ENCODE measurements around the gene PTGES3L. TPM values are rescaled to one million over a fixed set of nuclear protein-coding genes. Genes with fewer than 3 reads are reported as not detected.
A peak's percentile ranks its signal among the peaks of the same experiment; 100 is the strongest.

Gene PTGES3L
- total and polyA plus RNA-seq, 2 of the 13 experiments (the other 11 are each of a cell fraction or from before 2014, with no cell fraction given): 1.2 to 2.9 TPM

- TF ChIP-seq SRY (CRISPR knock-in tag; IDR thresholded peaks at IDR 0.05) (no peak), PAF1 (CRISPR knock-in tag; IDR thresholded peaks at IDR 0.05) (0 out of 2 replicates have a peak, but pooled peaks have one; percentile 37), SRF (IDR thresholded peaks at IDR 0.05; ENCODE audit: low read depth, low read length) (no peak), ZNF280D (CRISPR knock-in tag; IDR thresholded peaks at IDR 0.05) (peak; percentile 64; the same call in 1 of the 2 replicates), ZNF569 (CRISPR knock-in tag; IDR thresholded peaks at IDR 0.05; ENCODE audit: borderline replicate concordance) (no peak), HES4 (CRISPR knock-in tag; IDR thresholded peaks at IDR 0.05; ENCODE audit: borderline replicate concordance) (no peak), MAZ (IDR thresholded peaks at IDR 0.05; ENCODE audit: borderline replicate concordance, low read depth, low read length) (no peak), MAZ (CRISPR knock-in tag; IDR thresholded peaks at IDR 0.05; ENCODE audit: low read depth) (peak; percentile 66), ZNF512 (CRISPR knock-in tag; IDR thresholded peaks at IDR 0.05) (no peak), GMEB2 (CRISPR knock-in tag; IDR thresholded peaks at IDR 0.05; ENCODE audit: low read depth) (no peak), ZBTB10 (CRISPR knock-in tag; IDR thresholded peaks at IDR 0.05; ENCODE audit: borderline replicate concordance) (no peak), ZNF577 (CRISPR knock-in tag; IDR thresholded peaks at IDR 0.05; ENCODE audit: borderline replicate concordance, low read depth) (no peak), PAXIP1 (CRISPR knock-in tag; conservative IDR thresholded peaks at IDR 0.05) (no peak), ZSCAN30 (CRISPR knock-in tag; IDR thresholded peaks at IDR 0.05) (no peak)
Measured at GRCh38 chr17:43006639-43007551, 27.0 kb upstream of the PTGES3L start, which contains the start of gene IFI35 (continued).

All from HepG2 (cell line).